K562 (cell line): ENCODE data around the gene FEM1B. TPM values are rescaled to one million over a fixed set of nuclear protein-coding genes. Genes with fewer than 3 reads are reported as not detected.

Experiments
- ATAC-seq: fragments of 200-7000 bp; cut with Tn5 transposase; 3 replicates; pipeline ENCODE4 v1.9.1; 2020; ENCODE audit warnings: moderate library complexity
- BruUV-seq: library from RNA; stranded (reverse); fragments of 400-500 nt; replicated peaks from 2 replicates; lab custom pipeline; 2021; lab: Mats Ljungman, UMichigan
- CTCF ChIA-PET: fragments of 300-600 bp; formaldehyde crosslinking; extraction: SDS; loops from one replicate; lab custom pipeline; 2021; ENCODE audit warnings: low intra/inter-chr PET ratio; lab: Yijun Ruan, JAX
- POLR2A ChIA-PET: fragments of 300-600, 350-650 bp; sonication (Branson Sonifier 250); formaldehyde crosslinking; extraction: SDS; loops from one replicate; lab custom pipeline; 2021; ENCODE audit warnings: antibody characterized with exemption, inconsistent platforms; lab: Yijun Ruan, JAX
- DNase-seq, 4 experiments: peaks; one replicate each; pipeline versions ENCODE4 v3.0.0 to v3.0.0-alpha.2; 2011 to 2018; ENCODE audit warnings: low spot score in 3 of 4, mixed read lengths in 3 of 4; ENCODE audit errors: extremely low read depth in 1 of 4
- FAIRE-seq: peaks from 2 replicates; lab custom pipeline; 2011; peaks lifted over from hg19 to GRCh38; lab: Jason Lieb, UNC
- H2AFZ ChIP-seq: 2 replicates; pipeline ENCODE4 v1.6.0; 2011; ENCODE audit warnings: low read depth, low read length, control low read depth, inconsistent platforms
- H3K27ac ChIP-seq: fragments of 200-600 bp; 3 replicates; pipeline ENCODE4 v1.8.0; 2011; ENCODE audit warnings: low read depth, mild to moderate bottlenecking, control low read depth, inconsistent platforms, low read length, moderate library complexity, mixed read lengths; ENCODE audit errors: extremely low read depth
- H3K27me3 ChIP-seq, 2 experiments: fragments of 300-600 bp in 1 of 2; 2 replicates in 1 of 2; 3 replicates in 1 of 2; pipeline versions ENCODE4 v1.6.0 to v1.8.0; 2011; ENCODE audit warnings: inconsistent platforms in 2 of 2, low read length in 2 of 2, mild to moderate bottlenecking in 1 of 2, mixed read lengths in 1 of 2, moderate library complexity in 1 of 2; ENCODE audit not compliant: control insufficient read depth in 2 of 2, insufficient read depth in 2 of 2
- H3K36me3 ChIP-seq: fragments of 300-600 bp; 3 replicates; pipeline ENCODE4 v1.8.0; 2011; ENCODE audit warnings: mild to moderate bottlenecking, low read length, inconsistent platforms; ENCODE audit not compliant: control insufficient read depth, insufficient read depth
- H3K4me1 ChIP-seq, 2 experiments: fragments of 200-600 bp in 1 of 2; replicated peaks in 1 of 2; 2 replicates in 1 of 2; 3 replicates in 1 of 2; pipeline versions ENCODE4 v1.5.1 to v1.8.0; 2011; ENCODE audit warnings: inconsistent platforms in 2 of 2, low read length in 2 of 2, mild to moderate bottlenecking in 1 of 2, mixed read lengths in 1 of 2, moderate library complexity in 1 of 2; ENCODE audit not compliant: control insufficient read depth in 2 of 2, insufficient read depth in 2 of 2
- H3K4me2 ChIP-seq: 2 replicates; pipeline ENCODE4 v1.6.1; 2011; ENCODE audit warnings: low read length, control low read depth, inconsistent platforms, mixed read lengths; ENCODE audit not compliant: insufficient read depth
- H3K4me3 ChIP-seq: fragments of 200-600 bp; sonication (generic), shearing (Covaris generic); 2 replicates; pipeline ENCODE4 v1.5.1; 2016; ENCODE audit warnings: control low read depth, inconsistent platforms
- H3K79me2 ChIP-seq: fragments of 200-600 bp; 3 replicates; pipeline ENCODE4 v1.8.0; 2011; ENCODE audit warnings: low read length, inconsistent platforms; ENCODE audit not compliant: control insufficient read depth, insufficient read depth
- H3K9ac ChIP-seq, 2 experiments: 2 replicates each; pipeline versions ENCODE4 v1.6.0 to v1.6.1; 2011; ENCODE audit warnings: low read depth in 2 of 2, low read length in 2 of 2, control low read depth in 1 of 2, inconsistent platforms in 1 of 2, mild to moderate bottlenecking in 1 of 2, mixed read lengths in 1 of 2; ENCODE audit not compliant: insufficient read depth in 1 of 2
- H3K9me1 ChIP-seq: one replicate; pipeline ENCODE4 v1.6.0; 2011; ENCODE audit warnings: inconsistent platforms, mild to moderate bottlenecking, low read length, moderate library complexity; ENCODE audit not compliant: control insufficient read depth, insufficient read depth
- H3K9me3 ChIP-seq: replicated peaks from 2 replicates; pipeline ENCODE4 v1.5.1; 2011; ENCODE audit warnings: low read depth, low read length, inconsistent platforms; ENCODE audit not compliant: control insufficient read depth, insufficient read depth
- H4K20me1 ChIP-seq: replicated peaks from 2 replicates; pipeline ENCODE4 v1.6.1; 2011; ENCODE audit warnings: low read length, inconsistent platforms, mixed read lengths; ENCODE audit not compliant: control insufficient read depth, insufficient read depth
- EP400 ChIP-seq: fragments of 450-650 bp; IDR thresholded peaks from 2 replicates; pipeline ENCODE4 v1.6.1; 2017; ENCODE audit warnings: antibody characterized with exemption, mild to moderate bottlenecking, moderate library complexity
- HNRNPL ChIP-seq: fragments of 200-400 bp; formaldehyde crosslinking; IDR thresholded peaks from 2 replicates; pipeline ENCODE4 v1.6.1; 2017; ENCODE audit warnings: low read depth, mild to moderate bottlenecking, low read length
- IFI16 ChIP-seq: fragments of 250-450 bp; sonication (Bioruptor Pico); IDR thresholded peaks from 2 replicates; pipeline ENCODE4 v2.1.2; 2022; ENCODE audit warnings: mild to moderate bottlenecking, inconsistent platforms
- MYNN ChIP-seq, 2 experiments: sonication (generic); formaldehyde crosslinking in 1 of 2; IDR thresholded peaks; 2 replicates each; pipeline versions ENCODE4 v1.5.0 to v1.6.1; 2016 to 2020; ENCODE audit warnings: antibody characterized with exemption in 1 of 2, missing genetic modification reagents in 1 of 2
- SMARCB1 ChIP-seq: IDR thresholded peaks from 2 replicates; pipeline ENCODE4 v1.6.1; 2011; ENCODE audit warnings: improper control_type of control experiment, low read depth; ENCODE audit not compliant: insufficient read length
- ZNF140 ChIP-seq: fragments of 250-450 bp; sonication (Bioruptor Pico); IDR thresholded peaks from 2 replicates; pipeline ENCODE4 v1.8.0; 2021; ENCODE audit warnings: moderate library complexity, mild to moderate bottlenecking, inconsistent platforms
- ZNF445 ChIP-seq: fragments of 250-450 bp; sonication (Bioruptor Pico); IDR thresholded peaks from 2 replicates; pipeline ENCODE4 v1.4.0; 2020; ENCODE audit warnings: low read depth, mild to moderate bottlenecking, moderate library complexity
- WGBS: fragments of 100-300 bp; shearing (Covaris generic); methylation state at CpG from one replicate; pipeline ENCODE4 v1.1.6; 2016; ENCODE audit warnings: low coverage, mixed read lengths; ENCODE audit not compliant: insufficient coverage; ENCODE audit errors: missing lambda C conversion rate; 5-methylcytosine and 5-hydroxymethylcytosine counted together
- in situ Hi-C: fragments of 300-500 bp; cut with MboI; formaldehyde crosslinking; loops from 4 replicates; pipeline ENCODE4 v1.15.0; 2018; ENCODE audit warnings: inconsistent platforms, mixed read lengths
- intact Hi-C: fragments of 100-400 bp; cut with micrococcal nuclease; formaldehyde crosslinking; loops from 2 replicates; pipeline ENCODE4 v1.14.2; 2022
- polyA plus RNA-seq, 8 experiments: library from polyadenylated mRNA; depleted of rRNA in 4 of 8; stranded (reverse) in 5 of 8; unstranded in 3 of 8; fragments of >200 nt; fragmentation: Nextera tagmentation in 2 of 8; fragmentation: Illumina TruSeq in 1 of 8; extraction: Ambion mirVana in 2 of 8; extraction: Trizol in 1 of 8; gene quantifications; 2 replicates each; pipeline versions ENCODE4 v1.2.1 to v1.2.3, GENCODE V29; 2011 to 2014; ENCODE audit warnings: inconsistent platforms in 1 of 8, missing spikeins in 1 of 8
- total RNA-seq, 7 experiments: library from RNA; depleted of rRNA in 6 of 7; stranded (reverse); fragments of >200 nt in 6 of 7; fragmentation: Illumina TruSeq in 2 of 7; extraction: Trizol in 2 of 7; gene quantifications; 2 replicates each; pipeline versions ENCODE4 v1.2.1 to v1.2.3, GENCODE V29; 2011 to 2021; ENCODE audit warnings: low replicate concordance in 1 of 7
- TF ChIP-seq, protein P1 (sequence below): fragments of 450-650 bp; IDR thresholded peaks from 2 replicates; pipeline ENCODE4 v1.6.1; 2016; ENCODE audit warnings: low read depth, mild to moderate bottlenecking, moderate library complexity
- TF ChIP-seq, protein P2 (sequence below), 2 experiments: fragments of 450-650 bp; formaldehyde crosslinking in 1 of 2; IDR thresholded peaks; 2 replicates each; pipeline versions ENCODE4 v1.4.0 to v1.6.1; 2014 to 2020; ENCODE audit warnings: mild to moderate bottlenecking in 2 of 2, borderline replicate concordance in 1 of 2, low read depth in 1 of 2
- TF ChIP-seq, protein P3 (sequence below): IDR thresholded peaks from 2 replicates; pipeline ENCODE4 v1.6.1; 2011; ENCODE audit warnings: borderline replicate concordance, low read depth, mild to moderate bottlenecking, moderate library complexity, low read length; ENCODE audit not compliant: insufficient read depth, poor library complexity, severe bottlenecking

FEM1B gene
- total and polyA plus RNA-seq, 9 of the 15 experiments (the other 6 are each of a cell fraction or from before 2014, with no cell fraction given) = 5.9 to 61.6 (median 20.1) TPM

DNA sequence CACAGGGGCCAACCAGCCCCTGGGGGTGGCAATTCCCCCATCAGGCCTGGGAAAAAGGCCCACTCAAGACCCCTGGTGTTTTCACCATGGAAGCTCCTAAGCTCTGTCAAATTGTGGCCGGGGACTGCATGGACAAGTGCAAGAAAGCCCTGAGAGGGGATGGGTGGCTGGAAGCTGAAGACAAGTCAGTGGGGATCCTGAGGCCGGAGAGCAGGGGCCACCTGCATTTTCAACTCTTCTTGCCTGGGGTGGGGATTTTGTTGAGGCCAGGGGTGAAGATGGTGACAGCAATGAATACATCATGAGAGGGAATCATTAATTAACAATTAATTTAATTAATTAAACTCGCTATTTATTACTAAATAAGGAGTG is 33.9 kb downstream of the FEM1B start:
- Histone ChIP-seq H4K20me1 (peaks cover 8% of the 10 kb centered on the region; the same call in 1 of the 2 replicates), H3K79me2 (no peaks in the 10 kb centered on the region), H3K27ac (no peak overlapping the region), H3K27me3 (peaks cover 30 to 64% of the 10 kb centered on the region in 2 experiments), H3K4me2 (no peak overlapping the region), H3K9ac (no peak overlapping the region), H3K36me3 (no peaks in the 10 kb centered on the region), H3K9me3 (no peaks in the 10 kb centered on the region), H3K4me1 (peaks cover 0 to 5% of the 10 kb centered on the region in 2 experiments; a peak in 2 of 5 replicates), H3K9me1 (no peaks in the 10 kb centered on the region), H2AFZ (no peak overlapping the region), H3K4me3 (no peak overlapping the region)
- ATAC-seq (no peak), FAIRE-seq (no peak), DNase-seq (no peak)
- no TSS peak for BruUV-seq
- TF ChIP-seq EP400 (no peak), IFI16 (CRISPR knock-in tag) (no peak), SMARCB1 (no peak), MYNN (IDR thresholded peaks at IDR 0.05) (no peak), MYNN (CRISPR knock-in tag; IDR thresholded peaks at IDR 0.05) (no peak), HNRNPL (no peak), ZNF445 (CRISPR knock-in tag) (no peak), ZNF140 (CRISPR knock-in tag) (no peak)
- TF ChIP-seq, protein P1, sequence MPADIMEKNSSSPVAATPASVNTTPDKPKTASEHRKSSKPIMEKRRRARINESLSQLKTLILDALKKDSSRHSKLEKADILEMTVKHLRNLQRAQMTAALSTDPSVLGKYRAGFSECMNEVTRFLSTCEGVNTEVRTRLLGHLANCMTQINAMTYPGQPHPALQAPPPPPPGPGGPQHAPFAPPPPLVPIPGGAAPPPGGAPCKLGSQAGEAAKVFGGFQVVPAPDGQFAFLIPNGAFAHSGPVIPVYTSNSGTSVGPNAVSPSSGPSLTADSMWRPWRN = no peak
- TF ChIP-seq, protein P2, sequence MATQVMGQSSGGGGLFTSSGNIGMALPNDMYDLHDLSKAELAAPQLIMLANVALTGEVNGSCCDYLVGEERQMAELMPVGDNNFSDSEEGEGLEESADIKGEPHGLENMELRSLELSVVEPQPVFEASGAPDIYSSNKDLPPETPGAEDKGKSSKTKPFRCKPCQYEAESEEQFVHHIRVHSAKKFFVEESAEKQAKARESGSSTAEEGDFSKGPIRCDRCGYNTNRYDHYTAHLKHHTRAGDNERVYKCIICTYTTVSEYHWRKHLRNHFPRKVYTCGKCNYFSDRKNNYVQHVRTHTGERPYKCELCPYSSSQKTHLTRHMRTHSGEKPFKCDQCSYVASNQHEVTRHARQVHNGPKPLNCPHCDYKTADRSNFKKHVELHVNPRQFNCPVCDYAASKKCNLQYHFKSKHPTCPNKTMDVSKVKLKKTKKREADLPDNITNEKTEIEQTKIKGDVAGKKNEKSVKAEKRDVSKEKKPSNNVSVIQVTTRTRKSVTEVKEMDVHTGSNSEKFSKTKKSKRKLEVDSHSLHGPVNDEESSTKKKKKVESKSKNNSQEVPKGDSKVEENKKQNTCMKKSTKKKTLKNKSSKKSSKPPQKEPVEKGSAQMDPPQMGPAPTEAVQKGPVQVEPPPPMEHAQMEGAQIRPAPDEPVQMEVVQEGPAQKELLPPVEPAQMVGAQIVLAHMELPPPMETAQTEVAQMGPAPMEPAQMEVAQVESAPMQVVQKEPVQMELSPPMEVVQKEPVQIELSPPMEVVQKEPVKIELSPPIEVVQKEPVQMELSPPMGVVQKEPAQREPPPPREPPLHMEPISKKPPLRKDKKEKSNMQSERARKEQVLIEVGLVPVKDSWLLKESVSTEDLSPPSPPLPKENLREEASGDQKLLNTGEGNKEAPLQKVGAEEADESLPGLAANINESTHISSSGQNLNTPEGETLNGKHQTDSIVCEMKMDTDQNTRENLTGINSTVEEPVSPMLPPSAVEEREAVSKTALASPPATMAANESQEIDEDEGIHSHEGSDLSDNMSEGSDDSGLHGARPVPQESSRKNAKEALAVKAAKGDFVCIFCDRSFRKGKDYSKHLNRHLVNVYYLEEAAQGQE (IDR thresholded peaks at IDR 0.05; ENCODE audit: borderline replicate concordance) = no peak
- TF ChIP-seq, protein P2 (CRISPR knock-in tag; IDR thresholded peaks at IDR 0.05; ENCODE audit: low read depth) = no peak
- TF ChIP-seq, protein P3, sequence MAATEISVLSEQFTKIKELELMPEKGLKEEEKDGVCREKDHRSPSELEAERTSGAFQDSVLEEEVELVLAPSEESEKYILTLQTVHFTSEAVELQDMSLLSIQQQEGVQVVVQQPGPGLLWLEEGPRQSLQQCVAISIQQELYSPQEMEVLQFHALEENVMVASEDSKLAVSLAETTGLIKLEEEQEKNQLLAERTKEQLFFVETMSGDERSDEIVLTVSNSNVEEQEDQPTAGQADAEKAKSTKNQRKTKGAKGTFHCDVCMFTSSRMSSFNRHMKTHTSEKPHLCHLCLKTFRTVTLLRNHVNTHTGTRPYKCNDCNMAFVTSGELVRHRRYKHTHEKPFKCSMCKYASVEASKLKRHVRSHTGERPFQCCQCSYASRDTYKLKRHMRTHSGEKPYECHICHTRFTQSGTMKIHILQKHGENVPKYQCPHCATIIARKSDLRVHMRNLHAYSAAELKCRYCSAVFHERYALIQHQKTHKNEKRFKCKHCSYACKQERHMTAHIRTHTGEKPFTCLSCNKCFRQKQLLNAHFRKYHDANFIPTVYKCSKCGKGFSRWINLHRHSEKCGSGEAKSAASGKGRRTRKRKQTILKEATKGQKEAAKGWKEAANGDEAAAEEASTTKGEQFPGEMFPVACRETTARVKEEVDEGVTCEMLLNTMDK = no peak
- intact Hi-C loops (no loop called here), in situ Hi-C loops (no loop called here)
- WGBS = 22% methylated on average over 3 of the region's 3 CpGs
- ChIA-PET CTCF (no interaction called here), POLR2A (interaction anchor here (1.0 kb wide), 1 partner anchor 33 kb away, joined by 4 read pairs; the partner anchor contains the start of gene FEM1B)
